CD14-positive monocyte (primary cell): ENCODE measurements around the gene MRPS2. TPM values are rescaled to one million over a fixed set of nuclear protein-coding genes. Genes with fewer than 3 reads are reported as not detected.

Source experiments
- DNase-seq, 3 donors: peaks; one replicate each; pipeline ENCODE4 v3.0.0-alpha.2; 2011 to 2022
- H2AFZ ChIP-seq: 2 replicates; pipeline ENCODE4 v1.6.0; 2012; ENCODE audit warnings: mild to moderate bottlenecking, low read depth, low read length, inconsistent platforms; ENCODE audit not compliant: insufficient read depth, poor library complexity, severe bottlenecking
- H3K27ac ChIP-seq, 2 donors: 1 replicate in 1 of 2; 2 replicates in 1 of 2; pipeline ENCODE4 v1.5.1; 2012 to 2013; ENCODE audit warnings: low read length in 2 of 2, control low read depth in 1 of 2, inconsistent platforms in 1 of 2, low read depth in 1 of 2, mild to moderate bottlenecking in 1 of 2
- H3K27me3 ChIP-seq, 2 donors: one replicate each; pipeline versions ENCODE4 v1.6.0 to v1.6.1; 2011 to 2013; ENCODE audit warnings: low read length in 2 of 2; ENCODE audit not compliant: control insufficient read depth in 2 of 2, insufficient read depth in 2 of 2
- H3K36me3 ChIP-seq, 2 donors: replicated peaks in 1 of 2; 1 replicate in 1 of 2; 2 replicates in 1 of 2; pipeline versions ENCODE4 v1.5.1 to v1.6.1; 2012 to 2013; ENCODE audit warnings: low read length in 2 of 2, control low read depth in 1 of 2, inconsistent platforms in 1 of 2, mild to moderate bottlenecking in 1 of 2; ENCODE audit not compliant: insufficient read depth in 2 of 2, control insufficient read depth in 1 of 2
- H3K4me1 ChIP-seq, 2 donors: 1 replicate in 1 of 2; 2 replicates in 1 of 2; pipeline versions ENCODE4 v1.5.1 to v1.6.1; 2012 to 2013; ENCODE audit warnings: low read length in 2 of 2, control low read depth in 1 of 2, inconsistent platforms in 1 of 2, mild to moderate bottlenecking in 1 of 2, moderate library complexity in 1 of 2; ENCODE audit not compliant: insufficient read depth in 2 of 2, control insufficient read depth in 1 of 2
- H3K4me2 ChIP-seq: replicated peaks from 2 replicates; pipeline ENCODE3; 2012; ENCODE audit warnings: low read length, moderate library complexity, mild to moderate bottlenecking; ENCODE audit not compliant: poor library complexity, severe bottlenecking; ENCODE audit errors: extremely low read depth
- H3K4me3 ChIP-seq, 3 experiments: fragments of 200-600 bp in 1 of 3; sonication (generic) in 1 of 3; replicated peaks in 1 of 3; 1 replicate in 2 of 3; 2 replicates in 1 of 3; pipeline ENCODE4 v1.5.1; 2011 to 2013; ENCODE audit warnings: low read length in 3 of 3, mild to moderate bottlenecking in 3 of 3, control low read depth in 2 of 3, low read depth in 2 of 3, inconsistent platforms in 1 of 3, moderate library complexity in 1 of 3
- H3K79me2 ChIP-seq: 2 replicates; pipeline ENCODE4 v1.6.0; 2012; ENCODE audit warnings: mild to moderate bottlenecking, control low read depth, inconsistent platforms, low read length, moderate library complexity; ENCODE audit not compliant: insufficient read depth
- H3K9ac ChIP-seq: 2 replicates; pipeline ENCODE4 v1.6.0; 2017; ENCODE audit warnings: low read length, mild to moderate bottlenecking; ENCODE audit not compliant: insufficient read depth, poor library complexity, severe bottlenecking
- H3K9me3 ChIP-seq, 2 donors: replicated peaks in 1 of 2; 1 replicate in 1 of 2; 2 replicates in 1 of 2; pipeline versions ENCODE4 v1.5.1 to v1.6.1; 2012 to 2013; ENCODE audit warnings: low read length in 2 of 2, control low read depth in 1 of 2; ENCODE audit not compliant: control insufficient read depth in 1 of 2, insufficient read depth in 1 of 2
- H4K20me1 ChIP-seq: 2 replicates; pipeline ENCODE4 v1.6.0; 2012; ENCODE audit warnings: mild to moderate bottlenecking, low read length, control low read depth, moderate library complexity; ENCODE audit not compliant: insufficient read depth
- H3K27ac Mint-ChIP-seq, 7 donors: one replicate each; pipeline ENCODE4 v1.8.0; 2020; ENCODE audit warnings: mild to moderate bottlenecking in 7 of 7, mixed read lengths in 7 of 7, moderate library complexity in 6 of 7, inconsistent platforms in 2 of 7
- H3K27me3 Mint-ChIP-seq, 3 donors: one replicate each; pipeline ENCODE4 v1.8.0; 2021 to 2022; ENCODE audit warnings: low read depth in 3 of 3, mild to moderate bottlenecking in 3 of 3, mixed read lengths in 3 of 3, moderate library complexity in 3 of 3, inconsistent platforms in 1 of 3
- H3K36me3 Mint-ChIP-seq, 2 donors: one replicate each; pipeline ENCODE4 v1.8.0; 2020; ENCODE audit warnings: mixed read lengths in 2 of 2, inconsistent platforms in 1 of 2, mild to moderate bottlenecking in 1 of 2
- H3K4me1 Mint-ChIP-seq: one replicate; pipeline ENCODE4 v1.8.0; 2020; ENCODE audit warnings: mild to moderate bottlenecking, mixed read lengths
- H3K4me3 Mint-ChIP-seq, 2 donors: one replicate each; pipeline ENCODE4 v1.8.0; 2020; ENCODE audit warnings: mild to moderate bottlenecking in 2 of 2, mixed read lengths in 2 of 2, moderate library complexity in 1 of 2
- H3K9me3 Mint-ChIP-seq, 7 donors: one replicate each; pipeline ENCODE4 v1.8.0; 2020 to 2022; ENCODE audit warnings: mixed read lengths in 7 of 7, mild to moderate bottlenecking in 6 of 7, moderate library complexity in 6 of 7, inconsistent platforms in 2 of 7
- CTCF ChIP-seq: fragments of 200-600 bp; IDR thresholded peaks from one replicate; pipeline ENCODE4 v1.8.0; 2022; ENCODE audit warnings: antibody characterized with exemption, mild to moderate bottlenecking
- WGBS: methylation state at CpG from one replicate; pipeline ENCODE4 v1.1.5; 2013; ENCODE audit warnings: missing lambda C conversion rate; ENCODE audit not compliant: insufficient coverage; 5-methylcytosine and 5-hydroxymethylcytosine counted together
- intact Hi-C, 2 donors: fragments of 100-400 bp; cut with micrococcal nuclease; formaldehyde crosslinking; loops; one replicate each; pipeline versions ENCODE4 v1.15.0 to v1.15.1; 2023
- polyA plus RNA-seq, 3 donors: library from polyadenylated mRNA; depleted of rRNA in 1 of 3; unstranded in 2 of 3; stranded (reverse) in 1 of 3; fragments of 300-500 nt in 2 of 3; fragments of >200 nt in 1 of 3; fragmentation: Illumina TruSeq in 2 of 3; gene quantifications; 1 replicate in 2 of 3; 2 replicates in 1 of 3; pipeline ENCODE4 v1.2.3, GENCODE V29; 2012 to 2021

MRPS2 gene
- polyA plus RNA-seq, 3 donors = 27.9 to 54.4 (median 30.2) TPM

GRCh38 chr9:135552698-135553171 is 52.3 kb downstream of the MRPS2 start:
- Histone ChIP-seq H3K27ac (no peak overlapping the region), H3K36me3 (no peaks in the 10 kb centered on the region), H2AFZ (no peak overlapping the region), H3K79me2 (no peaks in the 10 kb centered on the region), H3K4me1 (no peaks in the 10 kb centered on the region), H3K9ac (no peak overlapping the region), H3K9me3 (no peaks in the 10 kb centered on the region), H3K4me2 (no peak overlapping the region), H4K20me1 (no peaks in the 10 kb centered on the region), H3K4me3 (no peak overlapping the region), H3K27me3 (no peaks in the 10 kb centered on the region)
- no peak for DNase-seq
- 96% methylated on average over 7 of the region's 19 CpGs for WGBS
- intact Hi-C loops = no loop called here
- Mint-ChIP-seq H3K36me3 (no peaks in the 10 kb centered on the region), H3K27ac (no peak overlapping the region), H3K27me3 (peaks cover 0 to 5% (median 2%) of the 10 kb centered on the region in 3 donors), H3K4me3 (no peak overlapping the region), H3K9me3 (peaks cover 0 to 3% (median 0%) of the 10 kb centered on the region in 7 donors), H3K4me1 (no peaks in the 10 kb centered on the region)
- TF ChIP-seq CTCF = no peak

Other genes starting within 250 kb of the MRPS2 start
- 1 to 10 TPM in 1 of 3 donors, under 1 TPM in 2; 0.56 to 4.7 (median 0.60) TPM for gene PPP1R26, start 20.9 kb upstream of the MRPS2 start, polyA plus RNA-seq
- not detected for gene LCN1, start 20.8 kb downstream of the MRPS2 start, polyA plus RNA-seq
- not detected for gene OBP2A, start 45.4 kb downstream of the MRPS2 start, polyA plus RNA-seq
- gene PAEP, start 61.1 kb downstream of the MRPS2 start, polyA plus RNA-seq = not detected
- gene GLT6D1, start 138.9 kb downstream of the MRPS2 start, polyA plus RNA-seq = not detected
- gene LCN9, start 162.6 kb downstream of the MRPS2 start, polyA plus RNA-seq = not detected
- not detected for gene SOHLH1, start 198.8 kb downstream of the MRPS2 start, polyA plus RNA-seq
- gene KCNT1, start 201.5 kb downstream of the MRPS2 start, polyA plus RNA-seq = not detected